HG03064 (cell line): Measurements from ENCODE around the gene DSCAM.
"Not testable (repeated sequence)": the region's sequence is repeated elsewhere in the genome, so short reads cannot be mapped to it uniquely, and the experiment has no call there.

ENCODE experiments used
- ATAC-seq: cut with Tn5 transposase; IDR thresholded peaks from one replicate; pipeline ENCODE4 v1.9.1; 2021; ENCODE audit warnings: low read depth; ENCODE audit not compliant: unreplicated experiment

The DSCAM gene

GRCh38 chr21:40355076-40355475 is 491.9 kb downstream of the DSCAM start:
- ATAC-seq = no peak

- ATAC-seq = no peak
Observed at GRCh38 chr21:40351006-40351405, 496.0 kb downstream of the DSCAM start.

DNA sequence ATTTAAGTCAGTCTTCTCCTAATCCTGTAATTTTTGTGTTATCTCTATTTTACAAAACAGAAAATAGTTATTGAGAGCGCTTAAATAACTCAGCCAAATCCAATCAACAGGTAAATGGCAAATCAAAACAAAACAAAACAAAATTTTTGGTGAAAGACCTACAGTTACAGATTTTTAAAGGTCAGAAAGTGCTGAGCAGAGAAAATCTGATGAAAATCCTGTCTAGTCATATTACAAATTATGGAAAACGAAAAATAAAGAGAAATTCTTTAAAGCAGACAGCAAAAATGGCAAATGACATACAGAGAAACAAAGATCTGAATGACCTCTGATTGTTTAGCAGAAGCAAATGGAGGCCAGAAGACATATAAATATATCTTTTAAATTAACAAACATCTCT is 497.4 kb downstream of the DSCAM start:
- ATAC-seq = no peak

- no peak for ATAC-seq
Observed at GRCh38 chr21:40345711-40346321, 501.1 kb downstream of the DSCAM start.

GRCh38 chr21:40340357-40340756 is 506.6 kb downstream of the DSCAM start:
- ATAC-seq = no peak

- ATAC-seq = no peak
Observed at GRCh38 chr21:40339050-40339449, 507.9 kb downstream of the DSCAM start.

DNA sequence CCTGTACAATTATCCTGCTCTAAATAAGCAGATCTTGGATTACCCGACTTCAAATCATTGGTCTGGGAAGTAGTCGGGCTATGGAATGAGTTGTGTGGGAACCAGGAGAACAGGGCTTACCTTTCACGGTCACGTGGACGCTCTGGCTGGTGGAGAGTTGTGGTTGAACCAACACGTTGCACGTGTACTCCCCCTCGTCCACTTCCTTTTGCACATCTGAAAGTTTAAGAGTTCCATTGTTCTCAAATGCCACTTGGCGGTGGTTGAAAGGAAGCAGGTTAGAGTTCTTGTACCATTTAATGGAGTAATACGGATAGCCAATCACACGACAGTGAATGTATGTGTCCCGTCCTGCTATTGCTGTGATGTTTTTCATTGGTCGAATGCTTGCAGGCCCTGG is 509.0 kb downstream of the DSCAM start:
- no peak for ATAC-seq

GRCh38 chr21:40335704-40336103 is 511.3 kb downstream of the DSCAM start:
- no peak for ATAC-seq

DNA sequence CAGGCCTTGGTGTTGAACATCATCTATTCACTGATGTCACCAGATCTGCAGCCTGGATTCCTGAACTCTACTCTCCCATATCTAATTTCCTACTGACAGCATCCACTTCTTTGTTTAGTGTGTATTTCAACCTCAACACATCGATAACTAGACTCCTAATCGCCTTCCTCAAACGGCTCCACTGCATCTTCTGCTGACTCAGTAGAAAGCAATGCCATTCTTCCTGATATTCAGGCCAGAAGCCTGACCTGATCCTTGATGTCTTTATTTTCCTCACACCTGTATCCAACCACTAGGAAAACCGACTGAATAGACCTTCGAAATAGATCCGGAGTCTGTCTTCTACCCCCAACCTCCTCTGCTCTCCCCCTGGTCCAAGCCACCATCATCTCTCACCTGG is 512.8 kb downstream of the DSCAM start:
- no peak for ATAC-seq

DNA sequence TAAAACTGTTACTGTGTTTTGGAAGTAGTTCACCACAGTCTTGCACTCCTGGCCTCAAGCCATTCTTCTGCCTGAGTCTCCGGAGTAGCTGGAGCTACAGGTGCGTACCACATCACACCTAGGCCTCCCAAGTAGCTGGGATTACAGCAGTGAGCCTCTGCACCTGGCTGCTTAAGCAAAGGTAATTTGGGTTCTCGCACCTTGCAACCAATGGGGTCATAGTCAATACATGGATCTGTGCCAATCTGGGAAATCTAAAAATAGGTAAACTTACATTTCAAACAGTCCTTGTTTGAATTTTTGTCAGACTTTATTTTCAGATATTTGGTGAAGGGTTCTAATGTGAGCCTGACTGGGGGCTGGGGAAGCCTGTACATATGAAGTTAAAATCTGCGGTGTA is 513.2 kb downstream of the DSCAM start:
- no peak for ATAC-seq

DNA sequence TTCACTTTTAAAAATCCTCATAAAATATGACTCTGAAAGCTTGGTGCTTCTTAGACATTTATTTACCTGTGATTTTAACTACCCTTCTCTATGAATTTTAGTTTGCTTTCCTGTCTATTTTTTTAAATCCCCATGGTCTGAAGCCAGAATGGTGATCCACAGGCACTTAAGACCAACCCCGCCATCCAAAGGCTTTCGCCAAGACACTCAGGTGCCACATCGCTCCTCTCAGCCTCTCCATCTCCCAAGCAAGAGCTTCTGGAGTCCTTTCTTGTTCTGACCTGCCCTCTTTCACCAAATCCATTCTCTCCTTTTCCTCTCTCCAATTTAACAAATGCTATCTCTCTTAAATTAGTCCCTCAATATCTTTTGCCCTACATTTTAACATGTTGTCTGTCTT is 515.2 kb downstream of the DSCAM start:
- no peak for ATAC-seq

DNA sequence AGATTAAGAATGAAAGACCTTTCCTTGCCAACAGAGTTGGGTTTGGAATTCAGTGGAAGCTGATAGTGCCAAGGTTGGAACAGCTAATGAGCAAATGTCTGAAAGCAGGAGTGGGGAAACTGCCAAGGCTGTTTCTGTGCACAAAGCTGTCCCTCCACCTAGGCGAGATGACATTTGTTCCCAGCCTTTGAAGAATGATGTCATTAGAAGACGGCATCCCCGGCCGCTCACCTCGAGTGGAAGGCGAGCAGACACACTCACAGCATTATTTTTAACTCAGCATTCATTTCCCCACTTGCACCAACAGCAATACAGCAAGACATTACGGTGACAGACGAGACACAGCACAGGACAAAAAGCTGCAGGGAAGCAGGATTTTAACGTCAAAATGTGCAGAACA is 515.8 kb downstream of the DSCAM start:
- ATAC-seq = no peak

DNA sequence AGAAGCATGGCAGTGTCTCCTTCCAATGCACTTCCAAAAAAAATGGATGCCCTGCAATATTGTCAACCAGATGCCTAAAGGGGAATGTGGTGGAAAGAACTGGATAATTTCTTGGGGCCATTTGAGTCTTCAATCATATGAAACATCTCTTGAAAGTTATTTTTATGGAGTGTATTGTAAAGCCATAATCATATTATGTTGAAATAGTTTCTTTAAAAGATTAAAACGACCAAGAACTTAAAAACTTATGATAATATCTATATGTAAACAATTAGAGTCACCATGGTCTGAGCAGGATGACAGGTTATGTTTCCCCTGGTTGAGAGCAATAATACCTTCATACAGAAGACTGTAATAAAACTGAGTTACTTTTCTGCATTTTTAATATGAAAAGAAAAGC is 522.6 kb downstream of the DSCAM start:
- no peak for ATAC-seq

GRCh38 chr21:40320718-40321117 is 526.2 kb downstream of the DSCAM start:
- ATAC-seq = not testable (repeated sequence)

GRCh38 chr21:40318371-40318770 is 528.6 kb downstream of the DSCAM start:
- no peak for ATAC-seq

DNA sequence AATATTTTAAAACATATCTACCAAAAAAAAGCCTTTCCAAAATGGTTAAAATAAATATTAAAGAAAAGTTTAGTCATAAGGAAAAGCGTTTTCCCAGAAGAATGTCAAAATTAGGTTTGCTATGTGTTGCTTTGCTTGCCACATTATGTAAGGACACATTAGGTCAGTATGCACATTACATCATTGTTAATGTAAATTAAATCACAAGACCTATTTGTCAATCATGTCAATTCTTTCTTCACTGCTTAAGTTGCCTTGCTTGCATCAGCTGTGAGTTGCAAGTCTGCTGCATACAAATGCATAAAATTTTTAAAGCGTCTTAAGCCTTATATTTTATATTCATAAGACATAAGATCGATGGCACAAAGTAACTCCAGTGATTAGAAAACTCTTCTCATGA is 530.9 kb downstream of the DSCAM start:
- no peak for ATAC-seq

GRCh38 chr21:40315626-40316025 is 531.3 kb downstream of the DSCAM start:
- no peak for ATAC-seq

DNA sequence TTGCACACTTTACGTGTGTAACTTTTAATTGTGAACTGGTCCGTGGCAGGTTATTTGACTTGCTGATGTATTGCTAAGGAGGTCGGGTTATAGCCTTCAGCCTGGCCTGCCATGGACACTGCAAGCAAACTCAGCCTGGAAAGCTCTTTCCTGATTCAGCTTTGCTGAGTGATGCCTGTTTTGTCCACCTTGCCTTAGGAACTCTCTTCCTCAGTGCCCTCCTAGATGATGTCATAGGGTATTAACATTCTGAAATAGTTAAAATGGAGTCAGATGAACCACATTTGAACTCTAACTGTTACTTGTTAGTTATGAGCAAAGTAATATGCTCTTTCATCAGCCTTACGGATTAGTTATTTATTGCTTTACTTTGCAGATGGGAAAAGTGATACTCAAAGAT is 533.7 kb downstream of the DSCAM start:
- no peak for ATAC-seq

- no peak for ATAC-seq
Observed at GRCh38 chr21:40300300-40300699, 546.7 kb downstream of the DSCAM start.

DNA sequence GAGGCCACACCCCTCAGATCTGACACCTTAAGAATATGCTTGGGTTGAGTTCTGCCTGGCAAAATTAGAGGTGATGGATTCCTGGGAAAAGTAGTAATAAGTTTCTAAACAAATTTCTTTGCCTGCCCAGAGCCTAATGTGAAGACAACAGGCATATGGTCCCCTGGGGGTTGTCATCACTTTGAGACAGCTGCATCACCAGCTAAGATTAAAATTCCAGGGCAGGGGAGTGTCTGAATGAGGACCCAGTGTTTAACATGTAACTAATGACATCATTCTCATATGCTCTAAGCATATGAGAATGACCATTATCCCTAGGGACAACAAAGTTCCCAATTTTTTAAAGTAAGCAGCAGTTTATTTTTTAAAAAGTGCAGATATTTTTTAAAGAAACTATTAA is 547.5 kb downstream of the DSCAM start:
- no peak for ATAC-seq

GRCh38 chr21:40294345-40294744 is 552.6 kb downstream of the DSCAM start:
- no peak for ATAC-seq

GRCh38 chr21:40291560-40291959 is 555.4 kb downstream of the DSCAM start:
- ATAC-seq = no peak

DNA sequence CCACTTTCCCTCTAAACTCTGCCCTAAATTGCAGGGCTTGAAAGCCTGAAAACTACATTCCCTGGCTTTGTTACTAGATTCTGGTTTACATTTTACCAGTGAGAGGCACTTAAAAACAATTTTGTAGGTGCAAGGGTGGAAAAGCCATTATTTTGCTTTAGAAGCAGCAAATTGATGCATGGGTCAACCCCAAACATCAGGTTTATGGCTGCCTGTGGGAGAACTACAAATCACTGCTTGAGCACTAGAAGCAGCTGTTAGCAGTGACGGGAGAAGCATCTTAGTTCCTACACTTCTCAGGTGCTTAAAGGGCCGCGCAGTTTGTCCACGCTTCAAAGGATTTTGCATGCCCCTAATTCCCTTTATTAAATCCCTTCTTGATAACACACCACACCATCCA is 562.5 kb downstream of the DSCAM start:
- ATAC-seq = no peak
